Measurements from ENCODE around the gene MIPEP. TPM values are rescaled to one million over a fixed set of nuclear protein-coding genes. Genes with fewer than 3 reads are reported as not detected.

Gene MIPEP
- total and polyA plus RNA-seq, 11 donors: 21.5 to 88.1 (median 42.1) TPM

DNA sequence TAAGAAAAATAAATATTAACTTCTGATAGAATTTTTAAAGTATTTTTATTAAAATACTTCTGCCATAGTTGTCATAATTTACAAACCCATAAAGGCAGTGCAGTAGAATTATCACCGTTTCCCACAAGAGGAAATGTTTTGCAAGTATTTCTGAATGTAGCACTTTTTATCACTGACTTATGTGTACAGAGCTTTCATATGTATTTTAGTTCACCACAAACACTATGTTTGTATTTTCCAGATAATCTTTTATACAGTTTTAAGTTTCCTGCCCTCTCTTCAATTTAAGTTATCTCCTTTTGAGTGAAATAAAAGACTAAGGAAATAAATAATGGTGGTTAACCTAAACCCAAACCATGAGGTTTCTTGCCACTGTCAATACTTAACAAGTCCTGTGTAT lies 24.2 kb downstream of the MIPEP start:
- intact Hi-C loops (cut with DNase I): loop anchor here in 3 of 10 donors (5.0 to 10.0 kb wide), 3 partner anchors 148 to 293 kb away; partner anchors contain the start of gene TNFRSF19 (in 1 of the 3)
- Histone ChIP-seq H3K27me3 (no peaks in the 10 kb centered on the region), H3K27ac (no peak overlapping the region), H3K36me3 (peaks cover 0 to 33% (median 14%) of the 10 kb centered on the region in 9 donors), H3K4me1 (no peaks in the 10 kb centered on the region), H3K9me3 (no peaks in the 10 kb centered on the region), H3K4me3 (no peak overlapping the region)
- DNase-seq (no peak), ATAC-seq (no peak)
- no peak for TF ChIP-seq POLR2A (IDR thresholded peaks at IDR 0.05)
- TF ChIP-seq, protein P1, sequence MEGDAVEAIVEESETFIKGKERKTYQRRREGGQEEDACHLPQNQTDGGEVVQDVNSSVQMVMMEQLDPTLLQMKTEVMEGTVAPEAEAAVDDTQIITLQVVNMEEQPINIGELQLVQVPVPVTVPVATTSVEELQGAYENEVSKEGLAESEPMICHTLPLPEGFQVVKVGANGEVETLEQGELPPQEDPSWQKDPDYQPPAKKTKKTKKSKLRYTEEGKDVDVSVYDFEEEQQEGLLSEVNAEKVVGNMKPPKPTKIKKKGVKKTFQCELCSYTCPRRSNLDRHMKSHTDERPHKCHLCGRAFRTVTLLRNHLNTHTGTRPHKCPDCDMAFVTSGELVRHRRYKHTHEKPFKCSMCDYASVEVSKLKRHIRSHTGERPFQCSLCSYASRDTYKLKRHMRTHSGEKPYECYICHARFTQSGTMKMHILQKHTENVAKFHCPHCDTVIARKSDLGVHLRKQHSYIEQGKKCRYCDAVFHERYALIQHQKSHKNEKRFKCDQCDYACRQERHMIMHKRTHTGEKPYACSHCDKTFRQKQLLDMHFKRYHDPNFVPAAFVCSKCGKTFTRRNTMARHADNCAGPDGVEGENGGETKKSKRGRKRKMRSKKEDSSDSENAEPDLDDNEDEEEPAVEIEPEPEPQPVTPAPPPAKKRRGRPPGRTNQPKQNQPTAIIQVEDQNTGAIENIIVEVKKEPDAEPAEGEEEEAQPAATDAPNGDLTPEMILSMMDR (IDR thresholded peaks at IDR 0.05): no peak
- WGBS, 4 donors: 73 to 84% (median 81%) methylated on average over 1 of the region's 1 CpG

GRCh38 chr13:23861310-23861709 lies 27.9 kb downstream of the MIPEP start:
- Histone ChIP-seq H3K36me3 (peaks cover 0 to 35% (median 12%) of the 10 kb centered on the region in 9 donors), H3K27me3 (no peaks in the 10 kb centered on the region), H3K27ac (no peak overlapping the region), H3K4me3 (no peak overlapping the region), H3K9me3 (no peaks in the 10 kb centered on the region), H3K4me1 (peaks cover 0 to 3% (median 0%) of the 10 kb centered on the region in 12 donors)
- intact Hi-C loops (cut with DNase I): loop anchor here in 2 of 10 donors (10.0 kb wide), 1 partner anchor 147 kb away; no protein-coding TSS in a partner anchor
- ATAC-seq (no peak), DNase-seq (no peak)
- TF ChIP-seq, protein P1 (IDR thresholded peaks at IDR 0.05): no peak
- no peak for TF ChIP-seq POLR2A (IDR thresholded peaks at IDR 0.05)
- 94 to 98% (median 98%) methylated on average over 2 of the region's 2 CpGs for WGBS, 4 donors

DNA sequence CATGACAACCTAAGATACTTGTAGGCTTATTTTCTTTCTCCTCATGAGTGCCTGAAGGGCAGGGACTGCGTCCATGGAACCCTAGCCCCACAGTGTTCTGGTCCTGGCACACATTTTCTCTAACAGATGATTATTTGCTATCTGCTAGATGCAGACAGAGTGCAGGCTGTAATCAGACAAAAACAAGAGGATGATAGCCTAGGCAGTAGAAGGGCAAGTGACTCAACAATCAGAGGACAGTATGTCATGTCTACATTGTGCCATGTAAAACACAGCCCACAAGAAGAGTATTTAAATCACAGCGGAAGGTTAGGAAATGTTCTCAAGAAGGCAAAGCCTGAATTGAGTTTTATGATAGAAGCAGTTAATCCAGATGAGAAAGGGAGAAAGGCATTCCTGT lies 29.3 kb downstream of the MIPEP start:
- Histone ChIP-seq H3K9me3 (no peaks in the 10 kb centered on the region), H3K4me3 (no peak overlapping the region)
- WGBS, 4 donors: 92 to 98% (median 96%) methylated on average over 2 of the region's 2 CpGs

GRCh38 chr13:23859455-23859854 lies 29.7 kb downstream of the MIPEP start:
- H3K27me3 ChIP-seq: no peaks in the 10 kb centered on the region
- ATAC-seq: no peak
- intact Hi-C loops (cut with DNase I): loop anchor here in 1 of 10 donors (10.0 kb wide), 1 partner anchor 135 kb away; no protein-coding TSS in a partner anchor

More for the DNA sequence above, 29.3 kb downstream of the MIPEP start:
- intact Hi-C loops (cut with DNase I): loop anchor here in 3 of 10 donors (10.0 kb wide), 2 partner anchors 135 to 145 kb away; no protein-coding TSS in a partner anchor
- DNase-seq (no peak), ATAC-seq (no peak)
- H3K27me3 ChIP-seq: no peaks in the 10 kb centered on the region
- no peak for TF ChIP-seq POLR2A (IDR thresholded peaks at IDR 0.05)
- TF ChIP-seq, protein P1 (IDR thresholded peaks at IDR 0.05): no peak
- no peak overlapping the region for H3K27ac ChIP-seq
- peaks cover 0 to 43% (median 12%) of the 10 kb centered on the region in 9 donors for H3K36me3 ChIP-seq
- peaks cover 0 to 3% (median 0%) of the 10 kb centered on the region in 12 donors for H3K4me1 ChIP-seq

More at GRCh38 chr13:23859455-23859854, 29.7 kb downstream of the MIPEP start:
- Histone ChIP-seq H3K4me1 (peaks cover 0 to 3% (median 0%) of the 10 kb centered on the region in 12 donors), H3K36me3 (peaks cover 0 to 43% (median 12%) of the 10 kb centered on the region in 9 donors), H3K4me3 (no peak overlapping the region), H3K9me3 (no peaks in the 10 kb centered on the region), H3K27ac (no peak overlapping the region)
- no peak for TF ChIP-seq POLR2A (IDR thresholded peaks at IDR 0.05)
- TF ChIP-seq, protein P1 (IDR thresholded peaks at IDR 0.05): no peak
- DNase-seq: no peak
